ENCODE measurements around the gene MYBBP1A.

- TF ChIP-seq, protein P1, sequence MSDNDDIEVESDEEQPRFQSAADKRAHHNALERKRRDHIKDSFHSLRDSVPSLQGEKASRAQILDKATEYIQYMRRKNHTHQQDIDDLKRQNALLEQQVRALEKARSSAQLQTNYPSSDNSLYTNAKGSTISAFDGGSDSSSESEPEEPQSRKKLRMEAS (IDR thresholded peaks at IDR 0.05) = no peak
- TF ChIP-seq CEBPB (IDR thresholded peaks at IDR 0.05) = no peak
- TF ChIP-seq CREB1 (IDR thresholded peaks at IDR 0.05; ENCODE audit: low read depth) = no peak
- no peak for TF ChIP-seq EGR1 (IDR thresholded peaks at IDR 0.05)
- no peak for TF ChIP-seq TAF1 (IDR thresholded peaks at IDR 0.05; ENCODE audit: low read depth)
- no peak for TF ChIP-seq EP300 (IDR thresholded peaks at IDR 0.05; ENCODE audit: borderline replicate concordance)
- TF ChIP-seq TCF12 (IDR thresholded peaks at IDR 0.05; ENCODE audit: low read depth) = no peak
- no peak for TF ChIP-seq FOXM1 (IDR thresholded peaks at IDR 0.05; ENCODE audit: borderline replicate concordance, low read depth)
- TF ChIP-seq YY1 (IDR thresholded peaks at IDR 0.05; ENCODE audit: low read depth) = no peak
- TF ChIP-seq REST (IDR thresholded peaks at IDR 0.05; ENCODE audit: low read depth) = no peak
- no peak for TF ChIP-seq USF1 (IDR thresholded peaks at IDR 0.05)
- TF ChIP-seq NFIC (IDR thresholded peaks at IDR 0.05) = no peak
- no peak for TF ChIP-seq RAD21 (IDR thresholded peaks at IDR 0.05; ENCODE audit: low read depth)
Observed at GRCh38 chr17:4554441-4554996, 665 bp downstream of the MYBBP1A start.

Measured in Ishikawa (cell line).